GDM1 (cell line): ENCODE results near the gene PEF1.
A peak's percentile ranks its signal among the peaks of the same experiment; 100 is the strongest.
"Not testable (repeated sequence)": the region's sequence is repeated elsewhere in the genome, so short reads cannot be mapped to it uniquely, and the experiment has no call there.

Experiments
- DNase-seq: peaks from one replicate; lab custom pipeline; 2025; lab: John Stamatoyannopoulos, UW

The PEF1 gene

GRCh38 chr1:31614414-31615005 is 30.2 kb downstream of the PEF1 start:
- no peak for DNase-seq

GRCh38 chr1:31609514-31610118 is 35.1 kb downstream of the PEF1 start:
- DNase-seq, result no peak

GRCh38 chr1:31607360-31607759 is 37.3 kb downstream of the PEF1 start:
- DNase-seq, result no peak

- DNase-seq, result no peak
Measured at GRCh38 chr1:31605908-31606427, 38.7 kb downstream of the PEF1 start.

GRCh38 chr1:31602081-31602480 is 42.6 kb downstream of the PEF1 start:
- DNase-seq, result no peak

GRCh38 chr1:31600641-31601040 is 44.0 kb downstream of the PEF1 start:
- DNase-seq, result no peak

- DNase-seq, result no peak
Measured at GRCh38 chr1:31598980-31599379, 45.7 kb downstream of the PEF1 start.

GRCh38 chr1:31596737-31597097 is 48.0 kb downstream of the PEF1 start:
- no peak for DNase-seq

GRCh38 chr1:31595836-31596736 is 48.6 kb downstream of the PEF1 start:
- DNase-seq, result no peak

- peak; percentile 30 for DNase-seq
Measured at GRCh38 chr1:31593770-31594632, 50.7 kb downstream of the PEF1 start.

- no peak for DNase-seq
Measured at GRCh38 chr1:31593136-31593665, 51.5 kb downstream of the PEF1 start.

- no peak for DNase-seq
Measured at GRCh38 chr1:31592132-31592531, 52.5 kb downstream of the PEF1 start.

- DNase-seq, result no peak
Measured at GRCh38 chr1:31591425-31592093, 53.1 kb downstream of the PEF1 start.

GRCh38 chr1:31588751-31589515 is 55.7 kb downstream of the PEF1 start:
- no peak for DNase-seq

- no peak for DNase-seq
Measured at GRCh38 chr1:31587720-31588423, 56.8 kb downstream of the PEF1 start.

- not testable (repeated sequence) for DNase-seq
Measured at GRCh38 chr1:31587328-31587699, 57.4 kb downstream of the PEF1 start.

- DNase-seq, result no peak
Measured at GRCh38 chr1:31586376-31587327, 58.0 kb downstream of the PEF1 start.

GRCh38 chr1:31585736-31586365 is 58.8 kb downstream of the PEF1 start:
- no peak for DNase-seq
